GM10847 (cell line): ENCODE results near the gene RICTOR.

Source experiments
- POLR2A ChIP-seq: IDR thresholded peaks from 2 replicates; pipeline ENCODE4 v1.6.1; 2011; ENCODE audit not compliant: insufficient read length; ENCODE audit errors: extremely low read depth

RICTOR gene

DNA sequence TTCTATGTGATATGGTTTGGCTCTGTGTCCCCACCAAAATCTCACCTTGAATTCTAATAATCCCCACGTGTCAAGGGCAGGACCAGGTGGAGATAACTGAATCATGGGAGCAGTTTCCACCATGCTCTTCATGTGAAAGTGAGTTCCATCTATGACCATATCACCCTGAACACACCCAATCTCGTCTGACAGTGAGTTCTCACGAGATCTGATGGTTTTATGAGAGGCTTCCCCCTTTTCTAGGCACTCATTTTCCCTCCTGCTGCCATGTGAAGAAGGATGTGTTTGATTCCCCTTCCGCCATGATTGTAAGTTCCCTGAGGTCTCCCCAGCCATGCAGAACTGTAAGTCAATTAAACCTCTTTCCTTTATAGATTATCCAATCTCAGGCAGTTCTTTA, 64.2 kb downstream of the RICTOR start:
- no peak for TF ChIP-seq POLR2A

DNA sequence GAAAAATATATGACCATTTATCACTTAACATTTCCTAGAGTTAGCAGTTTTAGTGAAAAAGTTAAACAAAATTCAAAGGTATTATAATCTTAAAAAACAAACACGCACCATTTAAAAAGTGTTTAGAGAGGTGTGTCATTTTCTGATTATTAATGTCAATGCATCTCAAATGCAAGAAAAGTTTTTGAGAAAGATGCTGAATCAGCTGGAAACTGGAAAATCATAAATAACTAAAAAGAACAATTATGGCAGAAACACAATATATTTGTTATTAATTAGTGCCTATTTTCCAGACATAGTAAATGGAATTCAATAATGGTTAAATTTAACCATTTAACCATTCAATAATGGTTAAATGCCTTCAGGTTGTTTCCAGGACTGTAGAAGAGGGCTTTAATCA, 64.9 kb downstream of the RICTOR start:
- no peak for TF ChIP-seq POLR2A

DNA sequence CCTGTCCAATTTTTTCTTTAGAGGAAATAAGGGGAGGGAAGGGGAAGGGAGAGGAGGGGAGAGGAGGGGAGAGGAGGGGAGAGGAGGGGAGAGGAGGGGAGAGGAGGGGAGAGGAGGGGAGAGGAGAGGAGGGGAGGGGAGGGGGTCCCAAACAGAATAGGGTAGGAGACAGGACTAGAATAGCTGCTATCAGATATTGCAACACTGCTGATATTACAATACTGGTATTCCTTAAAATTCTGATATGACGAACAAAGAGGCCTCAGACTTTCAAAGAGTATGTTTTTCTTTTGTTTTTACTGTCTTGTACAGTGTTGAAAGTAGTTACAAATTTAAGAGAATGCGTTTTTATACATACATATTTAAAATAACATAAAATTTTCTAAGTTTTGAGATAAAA, 67.5 kb downstream of the RICTOR start:
- no peak for TF ChIP-seq POLR2A

DNA sequence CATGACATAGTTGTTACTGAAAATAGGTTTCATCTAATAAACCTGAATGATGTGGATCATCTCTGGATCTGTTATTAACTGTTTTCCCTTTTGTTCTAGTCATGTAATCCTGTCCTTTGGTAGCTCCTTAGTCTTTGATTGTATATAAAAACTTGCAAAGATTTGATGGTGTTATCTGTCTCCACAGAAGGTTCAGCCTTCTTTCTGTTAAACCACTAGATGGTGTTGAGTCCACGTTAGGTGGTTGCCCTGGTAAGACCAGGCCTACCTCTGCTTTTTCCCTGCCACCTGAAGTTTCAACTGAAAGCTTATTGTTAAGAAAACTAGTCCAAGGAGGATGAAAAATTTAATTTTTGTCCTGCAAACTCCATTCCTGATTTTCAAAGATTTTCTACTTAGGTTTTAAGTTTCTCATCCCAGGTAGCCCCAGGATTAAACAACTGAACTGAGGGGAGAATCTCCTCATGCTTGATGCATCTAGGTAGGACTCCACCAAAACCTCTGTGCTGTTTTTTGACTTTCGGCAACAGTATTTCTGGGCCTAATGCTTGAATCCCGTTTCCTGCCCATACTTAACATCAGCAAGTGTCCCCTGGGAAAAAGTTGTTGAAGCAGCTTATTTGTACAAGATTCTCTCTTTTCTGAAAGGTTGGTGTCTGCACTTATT, 68.5 kb downstream of the RICTOR start:
- TF ChIP-seq POLR2A: no peak

DNA sequence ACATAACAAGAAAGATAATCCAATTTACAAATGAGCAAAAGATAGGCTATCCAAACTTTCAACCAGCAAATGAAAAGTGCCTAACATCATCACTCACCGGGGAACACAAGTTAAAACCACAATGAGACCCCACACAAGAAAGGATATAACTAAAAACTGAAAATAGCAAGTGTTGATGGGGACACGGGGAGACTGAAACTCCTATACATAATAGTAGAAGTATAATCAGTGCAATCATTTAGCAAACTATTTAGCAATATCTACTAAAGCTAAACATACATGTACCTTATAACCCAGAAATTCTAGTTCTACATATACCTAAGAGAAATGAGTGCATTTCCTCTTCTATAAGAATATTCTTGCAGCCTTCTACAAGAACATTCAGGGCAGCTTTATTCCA, 72.5 kb downstream of the RICTOR start:
- no peak for TF ChIP-seq POLR2A

DNA sequence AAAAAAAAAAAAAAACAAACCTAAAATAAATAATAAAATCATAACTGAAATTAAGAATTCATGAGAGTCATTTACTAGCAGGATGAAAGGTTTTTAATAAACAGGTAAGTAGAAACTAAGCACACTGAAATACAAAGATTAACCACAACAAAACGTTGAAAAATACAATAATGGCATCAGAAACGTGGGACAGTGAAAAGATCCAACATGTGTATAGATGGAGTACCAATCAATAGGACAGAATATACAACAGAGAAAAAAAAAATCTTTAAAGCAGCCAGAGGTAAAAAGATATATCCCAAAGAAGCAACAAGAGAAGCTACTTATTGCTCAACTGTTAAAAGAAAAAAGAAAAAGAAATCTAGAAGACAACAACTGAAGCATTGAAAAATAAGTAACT, 75.2 kb downstream of the RICTOR start:
- no peak for TF ChIP-seq POLR2A

DNA sequence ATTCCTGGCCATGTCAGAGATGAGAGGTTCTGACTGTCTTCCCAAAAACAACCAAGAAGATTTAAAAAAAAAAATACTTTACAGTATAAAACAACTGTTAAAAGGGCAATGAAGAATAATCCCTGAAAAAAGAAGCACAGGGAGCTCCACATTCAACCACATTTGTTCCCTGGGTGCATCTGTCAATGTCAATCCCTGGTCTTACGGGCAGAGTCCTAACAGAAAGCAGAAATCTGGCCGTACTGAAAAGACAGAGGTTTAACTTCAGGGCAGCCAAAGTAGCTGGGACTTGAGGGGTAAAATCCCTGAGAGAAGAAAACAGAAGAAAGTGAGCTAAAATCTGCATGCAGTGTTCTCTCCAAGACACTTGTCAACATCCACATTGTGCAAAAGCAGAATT, 76.6 kb downstream of the RICTOR start:
- no peak for TF ChIP-seq POLR2A

- TF ChIP-seq POLR2A: no peak
Measured at GRCh38 chr5:38996123-38996522, 78.1 kb downstream of the RICTOR start.

DNA sequence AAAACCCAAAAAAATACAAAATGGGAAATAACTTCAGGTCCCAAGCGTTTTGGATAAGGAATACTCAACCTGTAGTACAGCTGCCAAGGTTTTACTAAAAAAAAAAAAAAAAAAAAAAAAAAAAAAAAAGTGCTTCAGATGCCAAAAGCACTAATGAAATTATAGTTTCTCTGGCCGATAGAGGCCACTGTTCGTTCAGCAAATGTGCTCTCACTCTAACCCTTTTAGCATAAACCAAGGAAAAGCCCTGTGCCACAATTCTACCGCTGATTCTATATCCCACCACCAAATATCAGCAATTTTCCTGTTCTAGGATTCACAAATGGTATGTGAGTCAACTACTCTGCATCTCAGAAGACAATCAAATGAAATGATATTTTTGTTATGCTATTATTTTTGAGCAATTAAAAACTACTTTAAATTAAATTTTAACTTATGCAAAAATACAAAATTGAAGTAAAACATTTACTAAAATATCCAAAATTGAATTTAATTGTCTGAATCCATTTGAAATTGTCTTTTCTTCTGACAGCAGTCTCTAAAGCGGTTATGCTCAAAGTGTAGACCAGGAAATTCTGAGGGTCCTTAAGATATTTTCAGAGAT, 79.8 kb downstream of the RICTOR start:
- no peak for TF ChIP-seq POLR2A

DNA sequence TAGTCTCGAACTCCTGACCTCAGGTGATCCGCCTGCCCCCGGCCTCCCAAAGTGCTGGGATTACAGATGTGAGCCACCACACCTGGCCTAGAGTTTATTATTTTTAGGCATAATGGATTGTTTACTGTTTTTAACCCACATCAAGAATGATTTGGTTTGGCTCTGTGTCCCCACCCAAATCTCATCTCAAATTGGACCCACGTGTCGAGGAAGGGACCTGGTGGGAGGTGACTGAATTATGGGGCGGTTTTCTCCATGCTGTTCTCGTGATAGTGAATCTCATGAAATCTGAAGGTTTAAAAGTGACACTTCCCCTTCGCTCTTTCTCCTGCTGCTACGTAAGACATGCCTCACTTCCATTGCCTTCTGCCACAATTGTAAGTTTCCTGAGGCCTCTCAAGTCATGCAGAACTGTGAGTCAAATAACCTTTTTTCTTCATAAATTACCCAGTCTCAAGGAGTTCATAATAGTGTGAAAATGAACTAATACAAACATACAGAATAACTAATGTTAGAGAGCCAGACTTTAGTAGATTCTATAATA, 88.2 kb downstream of the RICTOR start:
- TF ChIP-seq POLR2A: no peak

DNA sequence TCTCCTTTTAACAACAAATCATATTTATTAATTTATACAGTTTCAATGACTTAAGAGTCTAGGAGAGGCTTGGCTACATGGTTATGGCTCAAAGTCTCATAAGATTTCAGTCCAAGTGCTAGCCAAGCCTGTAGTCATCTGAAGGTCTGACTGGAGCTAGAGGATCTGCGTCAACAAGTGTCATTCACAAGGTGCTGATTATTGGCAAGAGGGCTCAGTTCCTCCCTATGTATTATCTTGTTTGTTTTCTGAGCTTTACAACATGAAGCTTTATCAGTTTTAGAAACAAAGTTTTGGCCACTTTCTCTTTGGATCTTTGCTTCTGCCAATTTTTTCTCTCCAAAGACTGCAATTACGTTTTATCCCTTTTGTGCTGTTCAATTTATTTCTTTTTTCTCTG, 94.7 kb downstream of the RICTOR start:
- TF ChIP-seq POLR2A: no peak

DNA sequence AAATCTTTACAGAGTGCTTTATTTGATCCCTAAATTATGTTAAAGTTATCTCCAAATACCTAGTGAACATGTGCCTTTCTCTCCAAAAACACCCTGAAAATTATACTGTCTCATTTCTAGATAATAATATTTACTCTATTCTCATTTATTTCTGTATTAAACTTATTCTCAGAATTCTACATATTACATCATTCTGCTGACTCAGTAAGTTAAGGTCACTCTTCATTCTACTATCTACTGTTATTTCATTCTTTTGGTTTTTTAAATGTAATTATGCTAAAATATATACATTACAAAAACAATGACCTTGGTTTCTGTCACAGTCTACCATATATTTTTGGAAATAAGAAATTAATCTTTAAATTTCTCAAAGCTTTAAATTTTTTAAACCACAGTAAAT, 96.2 kb downstream of the RICTOR start:
- no peak for TF ChIP-seq POLR2A

DNA sequence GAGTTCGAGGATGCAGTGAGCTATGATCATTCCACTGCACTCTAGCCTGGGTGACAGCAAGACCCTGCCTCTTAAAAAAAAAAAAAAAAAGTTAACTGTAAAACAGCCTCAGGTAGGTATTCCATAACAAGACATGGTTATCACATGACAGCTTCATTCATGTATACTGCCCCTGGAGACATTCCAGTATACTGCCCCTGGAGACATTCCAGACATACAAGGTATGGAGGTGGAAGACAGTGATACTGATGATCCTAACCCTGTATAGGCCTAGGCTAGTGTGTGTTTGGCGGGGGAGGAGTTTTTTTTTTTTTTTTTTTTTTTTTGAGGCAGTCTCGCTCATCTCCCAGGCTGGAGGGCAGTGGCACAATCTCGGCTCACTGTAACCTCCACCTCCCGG, 105.5 kb downstream of the RICTOR start:
- TF ChIP-seq POLR2A: no peak

GRCh38 chr5:38961691-38962090, 112.5 kb downstream of the RICTOR start:
- no peak for TF ChIP-seq POLR2A

DNA sequence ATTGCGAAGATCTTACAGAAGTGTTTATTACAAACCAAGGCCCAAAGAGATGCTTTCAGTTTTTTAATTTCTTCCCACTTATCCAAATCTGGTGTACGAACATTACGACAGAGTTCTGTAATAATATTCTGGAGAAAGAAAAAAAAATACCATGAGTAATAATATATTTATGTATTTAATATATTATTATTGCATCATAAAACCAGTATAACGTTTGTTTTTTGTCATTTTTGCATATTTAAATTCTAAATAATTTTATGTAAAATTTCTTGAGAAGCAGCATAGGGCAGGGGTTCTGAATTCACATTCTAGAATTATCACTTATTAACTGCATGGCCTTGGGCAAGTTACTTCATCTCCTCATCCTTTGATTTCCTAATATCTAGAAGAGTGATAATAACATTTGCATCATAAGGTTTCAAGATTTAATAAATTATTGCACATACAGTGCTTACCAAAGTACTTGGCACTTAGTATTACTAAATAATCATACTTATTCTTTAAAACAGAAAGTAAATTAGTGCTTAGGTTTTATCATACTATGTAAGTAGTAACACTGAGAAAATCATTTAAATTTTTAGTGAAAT, 120.7 kb downstream of the RICTOR start:
- TF ChIP-seq POLR2A: no peak

DNA sequence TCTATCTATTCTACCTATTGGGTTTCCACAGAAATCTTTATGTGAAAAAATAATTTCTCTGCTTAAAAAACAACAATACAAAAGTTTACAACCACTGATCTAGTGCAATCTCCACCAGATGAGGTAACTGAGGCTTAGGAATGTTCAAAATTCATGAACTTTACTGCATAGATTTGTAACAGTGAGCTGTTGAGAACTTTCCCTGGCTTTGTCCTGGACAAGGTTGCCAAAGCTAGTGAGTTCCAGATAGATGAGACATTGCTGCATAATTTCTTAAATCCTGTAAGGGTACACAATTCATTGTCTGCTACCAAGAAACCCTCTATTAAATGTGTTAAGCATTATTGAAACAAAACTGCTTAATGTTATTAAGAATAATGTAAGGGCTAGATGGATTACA, 125.7 kb downstream of the RICTOR start:
- TF ChIP-seq POLR2A: no peak
